Dermis blood vessel endothelial cell (primary cell): ENCODE results near the gene RASAL3. TPM values are rescaled to one million over a fixed set of nuclear protein-coding genes. Genes with fewer than 3 reads are reported as not detected.
"Not testable (repeated sequence)": the region's sequence is repeated elsewhere in the genome, so short reads cannot be mapped to it uniquely, and the experiment has no call there.

Experiments
- DNase-seq: peaks from one replicate; pipeline ENCODE4 v3.0.0; 2010
- total RNA-seq: library from RNA; depleted of rRNA; stranded (reverse); fragments of >200 nt; gene quantifications from 2 replicates; pipeline ENCODE4 v1.2.3, GENCODE V29; 2014

The RASAL3 gene
- 24.0 and 24.8 TPM in 2 replicates for total RNA-seq

- DNase-seq = peak; percentile 47
Observed at GRCh38 chr19:15464394-15465385, at the start of gene RASAL3. Gene RASAL3 (minus strand): TSS chr19:15464544. CDS start chr19:15464358, 186 bp downstream.

- no peak for DNase-seq
Observed at GRCh38 chr19:15511671-15512424, 47.5 kb upstream of the RASAL3 start.

GRCh38 chr19:15508035-15508710 lies 43.8 kb upstream of the RASAL3 start, which contains the start of gene CYP4F22:
Gene CYP4F22 (plus strand): TSS chr19:15508525. CDS start chr19:15525337, 16,812 bp downstream.
- no peak for DNase-seq

- no peak for DNase-seq
Observed at GRCh38 chr19:15507068-15508034, 43.0 kb upstream of the RASAL3 start.

GRCh38 chr19:15506074-15506571 lies 41.8 kb upstream of the RASAL3 start:
- DNase-seq = no peak

GRCh38 chr19:15502264-15502663 lies 37.9 kb upstream of the RASAL3 start:
- DNase-seq = no peak

- DNase-seq = no peak
Observed at GRCh38 chr19:15501596-15501995, 37.3 kb upstream of the RASAL3 start.

- DNase-seq = no peak
Observed at GRCh38 chr19:15498910-15499309, 34.6 kb upstream of the RASAL3 start.

- no peak for DNase-seq
Observed at GRCh38 chr19:15498156-15498858, 34.0 kb upstream of the RASAL3 start.

- DNase-seq = no peak
Observed at GRCh38 chr19:15495151-15495550, 30.8 kb upstream of the RASAL3 start.

- DNase-seq = no peak
Observed at GRCh38 chr19:15488489-15489226, 24.3 kb upstream of the RASAL3 start.

GRCh38 chr19:15487038-15487437 lies 22.7 kb upstream of the RASAL3 start:
- no peak for DNase-seq

GRCh38 chr19:15485768-15486167 lies 21.4 kb upstream of the RASAL3 start:
- not testable (repeated sequence) for DNase-seq

GRCh38 chr19:15480996-15481395 lies 16.7 kb upstream of the RASAL3 start:
- DNase-seq = not testable (repeated sequence)

GRCh38 chr19:15479391-15480345 lies 15.3 kb upstream of the RASAL3 start, which contains the start of gene PGLYRP2:
Gene PGLYRP2 (minus strand): TSS chr19:15479501. CDS start chr19:15479371, 130 bp downstream.
- DNase-seq = peak; percentile 19

GRCh38 chr19:15476325-15476724 lies 12.0 kb upstream of the RASAL3 start:
- no peak for DNase-seq

GRCh38 chr19:15475611-15476010 lies 11.3 kb upstream of the RASAL3 start:
- DNase-seq = no peak

GRCh38 chr19:15475169-15475568 lies 10.8 kb upstream of the RASAL3 start:
- DNase-seq = no peak
